Vagina (tissue), 2 donors: ENCODE results near the gene CENPT.

ENCODE experiments used
- CTCF ChIP-seq, 3 experiments: fragments of 450-650 bp in 2 of 3; fragments of 200-600 bp in 1 of 3; sonication (generic) in 1 of 3; IDR thresholded peaks; one replicate each; pipeline ENCODE4 v1.5.1; 2017 to 2019; ENCODE audit warnings: antibody characterized with exemption in 3 of 3, mild to moderate bottlenecking in 2 of 3, moderate library complexity in 2 of 3
- POLR2A ChIP-seq, 2 donors: fragments of 450-650 bp; IDR thresholded peaks; one replicate each; pipeline ENCODE4 v1.6.1; 2017; ENCODE audit warnings: antibody characterized with exemption in 2 of 2, mild to moderate bottlenecking in 2 of 2, moderate library complexity in 2 of 2
- POLR2AphosphoS5 ChIP-seq, 2 donors: sonication (generic); formaldehyde crosslinking; IDR thresholded peaks; one replicate each; pipeline ENCODE4 v1.9.0; 2017; ENCODE audit warnings: antibody characterized with exemption in 2 of 2, mild to moderate bottlenecking in 2 of 2, low read depth in 1 of 2; ENCODE audit not compliant: insufficient read depth in 1 of 2

DNA sequence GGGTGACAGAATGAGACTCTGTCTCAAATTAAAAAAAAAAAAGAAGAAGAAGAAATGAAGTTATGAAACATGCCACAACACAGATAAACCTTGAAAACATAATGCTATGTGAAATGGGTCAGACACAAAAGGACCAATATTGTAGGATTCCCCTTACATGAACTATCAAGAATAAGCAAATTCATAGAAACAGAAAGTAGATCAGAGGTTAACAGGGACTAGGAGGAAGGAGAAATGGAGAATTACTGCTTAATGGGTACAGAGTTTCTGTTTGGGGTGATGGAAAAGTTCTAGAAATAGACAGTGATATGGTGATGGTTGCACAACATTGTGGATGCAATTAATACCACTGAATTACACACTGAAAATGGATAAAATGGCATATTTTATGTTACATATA, 57.4 kb downstream of the CENPT start:
- TF ChIP-seq CTCF (IDR thresholded peaks at IDR 0.05) = no peak
- TF ChIP-seq POLR2A (IDR thresholded peaks at IDR 0.05) = no peak
- TF ChIP-seq POLR2AphosphoS5 (IDR thresholded peaks at IDR 0.05; ENCODE audit: insufficient read depth in 1 of 2, low read depth in 1 of 2) = no peak
